GM12878 (cell line): Measurements from ENCODE around the gene PRUNE2. TPM values are rescaled to one million over a fixed set of nuclear protein-coding genes. Genes with fewer than 3 reads are reported as not detected.

Source experiments
- ATAC-seq: fragments of 200-7000 bp; cut with Tn5 transposase; 3 replicates; pipeline ENCODE4 v1.9.1; 2020; ENCODE audit warnings: mild to moderate bottlenecking, moderate library complexity
- BruUV-seq: library from RNA; stranded (reverse); fragments of 400-500 nt; replicated peaks from 2 replicates; lab custom pipeline; 2021; lab: Mats Ljungman, UMichigan
- CTCF ChIA-PET: fragments of 300-600 bp; sonication (Branson Sonifier 250); formaldehyde crosslinking; extraction: SDS; loops from one replicate; lab custom pipeline; 2021; ENCODE audit warnings: inconsistent platforms; lab: Yijun Ruan, JAX
- POLR2A ChIA-PET: fragments of 350-600 bp; formaldehyde crosslinking; extraction: SDS; loops from one replicate; lab custom pipeline; 2021; ENCODE audit warnings: inconsistent platforms; lab: Charles Lee
- RAD21 ChIA-PET: fragments of 300-600 bp; sonication (Branson Sonifier 250); formaldehyde crosslinking; loops from one replicate; lab custom pipeline; 2023; ENCODE audit warnings: antibody characterized with exemption; ENCODE audit not compliant: unreplicated experiment; lab: Charles Lee
- SMC1A ChIA-PET: fragments of 300-600 bp; sonication (Branson Sonifier 250); formaldehyde crosslinking; loops from one replicate; lab custom pipeline; 2023; ENCODE audit not compliant: unreplicated experiment, uncharacterized antibody; lab: Charles Lee
- DNase-seq: peaks from one replicate; pipeline ENCODE4 v3.0.0-alpha.2; 2011; ENCODE audit warnings: low read depth, low spot score
- FAIRE-seq: peaks from 3 replicates; lab custom pipeline; 2011; peaks lifted over from hg19 to GRCh38; lab: Jason Lieb, UNC
- H2AFZ ChIP-seq: 2 replicates; pipeline ENCODE4 v1.6.0; 2011; ENCODE audit warnings: low read depth, low read length, control low read depth; ENCODE audit not compliant: control insufficient read depth
- H3K27ac ChIP-seq: 2 replicates; pipeline ENCODE4 v1.5.1; 2011; ENCODE audit warnings: control low read depth; ENCODE audit not compliant: control insufficient read depth, insufficient read depth
- H3K27me3 ChIP-seq, 2 experiments: replicated peaks in 1 of 2; 2 replicates each; pipeline versions ENCODE4 v1.6.0 to v1.6.1; 2011; ENCODE audit warnings: low read length in 1 of 2; ENCODE audit not compliant: control insufficient read depth in 2 of 2, insufficient read depth in 2 of 2
- H3K36me3 ChIP-seq, 2 experiments: 2 replicates each; pipeline ENCODE4 v1.5.1; 2011; ENCODE audit warnings: low read length in 1 of 2; ENCODE audit not compliant: control insufficient read depth in 2 of 2, insufficient read depth in 2 of 2
- H3K4me1 ChIP-seq: 2 replicates; pipeline ENCODE4 v1.6.1; 2011; ENCODE audit warnings: mild to moderate bottlenecking, low read length, moderate library complexity, mixed read lengths; ENCODE audit not compliant: control insufficient read depth, insufficient read depth
- H3K4me2 ChIP-seq: 2 replicates; pipeline ENCODE4 v1.6.0; 2011; ENCODE audit warnings: control low read depth; ENCODE audit not compliant: control insufficient read depth, insufficient read depth
- H3K4me3 ChIP-seq: fragments of 200-600 bp; sonication (generic); 2 replicates; pipeline ENCODE4 v1.5.1; 2016
- H3K79me2 ChIP-seq: 2 replicates; pipeline ENCODE4 v1.6.0; 2011; ENCODE audit warnings: low read length; ENCODE audit not compliant: control insufficient read depth, insufficient read depth
- H3K9ac ChIP-seq: 2 replicates; pipeline ENCODE4 v1.8.0; 2011; ENCODE audit warnings: low read length, control low read depth, mixed read lengths; ENCODE audit not compliant: control insufficient read depth, insufficient read depth
- H3K9me3 ChIP-seq: replicated peaks from 3 replicates; pipeline ENCODE4 v1.5.1; 2011; ENCODE audit warnings: mild to moderate bottlenecking, low read length; ENCODE audit not compliant: control insufficient read depth, insufficient read depth
- H4K20me1 ChIP-seq: 2 replicates; pipeline ENCODE4 v1.6.0; 2011; ENCODE audit not compliant: control insufficient read depth, insufficient read depth
- BCL3 ChIP-seq: IDR thresholded peaks from 2 replicates; pipeline ENCODE4 v1.6.1; 2011; ENCODE audit warnings: borderline replicate concordance, low read depth, mild to moderate bottlenecking, moderate library complexity, low read length; ENCODE audit not compliant: insufficient read depth, poor library complexity, severe bottlenecking
- CHD2 ChIP-seq: IDR thresholded peaks from 2 replicates; pipeline ENCODE4 v1.6.1; 2011; ENCODE audit warnings: low read depth, low read length, improper control_type of control experiment, borderline replicate concordance
- JUND ChIP-seq: IDR thresholded peaks from 2 replicates; pipeline ENCODE4 v1.6.1; 2012; ENCODE audit warnings: low read depth, mild to moderate bottlenecking, low read length, improper control_type of control experiment, moderate library complexity
- MTA3 ChIP-seq: IDR thresholded peaks from 2 replicates; pipeline ENCODE4 v1.6.1; 2012; ENCODE audit warnings: low read length, inconsistent platforms, borderline replicate concordance
- NR2C1 ChIP-seq: fragments of 450-650 bp; IDR thresholded peaks from 2 replicates; pipeline ENCODE4 v1.6.1; 2017; ENCODE audit warnings: antibody characterized with exemption, mild to moderate bottlenecking, moderate library complexity
- PBX3 ChIP-seq: IDR thresholded peaks from 2 replicates; pipeline ENCODE4 v1.6.1; 2011; ENCODE audit warnings: mild to moderate bottlenecking, low read depth, low read length, moderate library complexity; ENCODE audit not compliant: insufficient replicate concordance
- REST ChIP-seq: IDR thresholded peaks from 2 replicates; pipeline ENCODE4 v1.6.1; 2012; ENCODE audit warnings: mild to moderate bottlenecking, low read depth, low read length
- TARDBP ChIP-seq: IDR thresholded peaks from 2 replicates; pipeline ENCODE4 v1.6.1; 2016; ENCODE audit warnings: borderline replicate concordance
- USF1 ChIP-seq: IDR thresholded peaks from 2 replicates; pipeline ENCODE4 v1.6.1; 2011; ENCODE audit warnings: borderline replicate concordance, low read depth, mild to moderate bottlenecking, moderate library complexity, mixed read lengths, low read length; ENCODE audit not compliant: insufficient read depth; ENCODE audit errors: extremely low read length
- YBX1 ChIP-seq: fragments of 450-650 bp; IDR thresholded peaks from 2 replicates; pipeline ENCODE4 v1.6.1; 2016; ENCODE audit warnings: antibody characterized with exemption
- ZBTB40 ChIP-seq: fragments of 450-650 bp; IDR thresholded peaks from 2 replicates; pipeline ENCODE4 v1.6.1; 2016; ENCODE audit warnings: mild to moderate bottlenecking, moderate library complexity, borderline replicate concordance
- ZSCAN29 ChIP-seq: fragments of 450-650 bp; IDR thresholded peaks from 2 replicates; pipeline ENCODE4 v1.6.1; 2017; ENCODE audit warnings: mild to moderate bottlenecking, moderate library complexity
- WGBS: methylation state at CpG from one replicate; pipeline ENCODE4 v1.1.6; 2016; ENCODE audit warnings: low lambda C conversion rate; ENCODE audit not compliant: insufficient replicate concordance, insufficient coverage; ENCODE audit errors: missing lambda C conversion rate; 5-methylcytosine and 5-hydroxymethylcytosine counted together
- in situ Hi-C: fragments of 300-500 bp; cut with MboI; formaldehyde crosslinking; loops from 9 replicates; pipeline ENCODE4 v1.14.3; 2018; ENCODE audit warnings: mixed read lengths
- intact Hi-C: fragments of 100-400 bp; cut with micrococcal nuclease; formaldehyde crosslinking; loops from one replicate; pipeline ENCODE4 v1.14.2; 2022; ENCODE audit not compliant: unreplicated experiment
- polyA plus RNA-seq, 11 experiments: library from polyadenylated mRNA; depleted of rRNA in 4 of 11; unstranded in 6 of 11; stranded (reverse) in 5 of 11; fragments of >200 nt; fragmentation: Nextera tagmentation in 4 of 11; fragmentation: Illumina TruSeq in 1 of 11; extraction: Ambion mirVana in 4 of 11; extraction: Trizol in 1 of 11; gene quantifications; 1 replicate in 1 of 11; 2 replicates in 10 of 11; pipeline versions ENCODE4 v1.2.1 to v1.2.3, GENCODE V29; 2011 to 2016; ENCODE audit warnings: inconsistent platforms in 2 of 11, missing spikeins in 2 of 11, low read depth in 1 of 11
- total RNA-seq, 4 experiments: library from RNA; depleted of rRNA in 3 of 4; stranded (reverse); fragments of >200 nt in 3 of 4; fragmentation: Illumina TruSeq in 1 of 4; extraction: Trizol in 1 of 4; gene quantifications; 2 replicates each; pipeline versions ENCODE4 v1.2.1 to v1.2.3, GENCODE V29; 2013 to 2021

The PRUNE2 gene
- total and polyA plus RNA-seq, 10 of the 15 experiments (the other 5 are each of a cell fraction or from before 2014, with no cell fraction given), result 0.07 to 0.63 (median 0.25) TPM

- in situ Hi-C loops, result no loop called here
- POLR2A ChIA-PET, result no interaction called here
- TF ChIP-seq TARDBP, result no peak
- no peak for TF ChIP-seq BCL3
- TF ChIP-seq ZBTB40, result no peak
- no peak for TF ChIP-seq JUND
- no peak for TF ChIP-seq NR2C1
- no peak for TF ChIP-seq PBX3
- no peak for TF ChIP-seq USF1
- TF ChIP-seq REST, result no peak
- TF ChIP-seq MTA3, result no peak
- no peak for TF ChIP-seq CHD2
- no peak for TF ChIP-seq YBX1
- no peak for TF ChIP-seq ZSCAN29
Measured at GRCh38 chr9:76617497-76618175, 288.3 kb downstream of the PRUNE2 start.

More at GRCh38 chr9:76617497-76618175, 288.3 kb downstream of the PRUNE2 start:
- ATAC-seq (no peak), DNase-seq (no peak), FAIRE-seq (no peak)
- no peak overlapping the region for H2AFZ ChIP-seq
- no peak overlapping the region for H3K9ac ChIP-seq
- ChIA-PET SMC1A (no interaction called here), CTCF (no interaction called here), RAD21 (no interaction called here)
- intact Hi-C loops, result no loop called here
- H3K4me1 ChIP-seq, result no peaks in the 10 kb centered on the region
- H3K36me3 ChIP-seq, result no peaks in the 10 kb centered on the region
- no peaks in the 10 kb centered on the region for H3K79me2 ChIP-seq
- no peak overlapping the region for H3K4me2 ChIP-seq
- no peaks in the 10 kb centered on the region; a peak in 1 of 4 replicates for H3K27me3 ChIP-seq
- H4K20me1 ChIP-seq, result no peaks in the 10 kb centered on the region
- H3K27ac ChIP-seq, result no peak overlapping the region
- no peak overlapping the region for H3K4me3 ChIP-seq
- BruUV-seq, result no TSS peak
- no peaks in the 10 kb centered on the region for H3K9me3 ChIP-seq
- WGBS, result 67% methylated on average over 3 of the region's 3 CpGs
